Measurements from ENCODE around the gene ZDHHC14. TPM values are rescaled to one million over a fixed set of nuclear protein-coding genes. Genes with fewer than 3 reads are reported as not detected.

Gene ZDHHC14
- total RNA-seq, 3 donors from 2014 or later, result 5.6 to 6.0 (median 5.7) TPM

DNA sequence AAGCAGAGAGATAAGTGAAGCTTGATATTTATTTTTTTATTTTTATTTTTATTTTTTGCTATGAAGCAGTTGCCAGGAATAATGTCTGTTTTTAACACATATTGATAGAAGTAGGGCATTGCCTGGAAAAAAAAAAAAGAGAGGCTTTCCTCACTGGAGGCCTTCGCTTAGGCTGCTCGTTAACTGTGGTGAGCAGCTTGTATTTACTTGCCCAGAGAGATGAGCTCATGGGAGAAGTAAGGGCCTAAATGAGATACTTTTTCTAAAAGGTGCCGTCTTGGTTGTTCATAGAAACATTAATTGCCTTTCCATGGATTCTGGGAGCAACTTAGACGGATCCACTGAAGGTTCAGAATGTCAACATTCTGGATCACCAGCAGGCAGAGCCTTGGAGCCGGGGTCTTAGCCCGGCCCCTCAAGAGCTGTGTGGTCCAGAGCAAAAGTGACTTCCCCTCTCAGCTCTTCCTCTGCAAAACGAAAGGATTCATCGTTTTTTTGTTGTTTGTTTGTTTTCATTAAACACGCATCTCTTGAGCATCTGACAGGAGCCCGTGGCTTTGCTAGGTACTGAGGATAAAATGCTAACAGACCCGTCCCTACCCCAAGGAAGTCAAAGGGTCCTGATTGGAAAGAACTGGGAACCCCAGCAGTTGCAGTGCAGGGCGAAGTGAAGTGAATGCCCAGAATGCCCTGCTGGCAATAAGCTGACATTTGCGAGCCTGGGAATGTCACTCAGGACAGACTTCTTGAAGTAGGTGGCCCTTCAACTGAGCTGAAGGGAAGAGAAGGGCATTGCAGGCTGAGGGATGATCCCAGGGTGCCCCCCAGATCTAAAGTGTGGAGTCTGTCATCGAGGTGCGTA lies 138.5 kb downstream of the ZDHHC14 start:
- no peaks in the 10 kb centered on the region for H3K36me3 Mint-ChIP-seq (ENCODE audit: insufficient read depth)
- H3K4me1 Mint-ChIP-seq (ENCODE audit: low read depth), result no peaks in the 10 kb centered on the region
- no peaks in the 10 kb centered on the region for H3K9me3 Mint-ChIP-seq
- DNase-seq (no peak), ATAC-seq (no peak)
- no peak overlapping the region for H3K4me3 Mint-ChIP-seq
- H3K27me3 Mint-ChIP-seq (ENCODE audit: low read depth), result no peaks in the 10 kb centered on the region

- no peak for DNase-seq
- ATAC-seq, result no peak
- Mint-ChIP-seq H3K36me3 (ENCODE audit: insufficient read depth) (no peaks in the 10 kb centered on the region), H3K4me1 (ENCODE audit: low read depth) (no peaks in the 10 kb centered on the region), H3K4me3 (no peak overlapping the region), H3K27me3 (ENCODE audit: low read depth) (no peaks in the 10 kb centered on the region), H3K9me3 (no peaks in the 10 kb centered on the region)
These were observed 139.1 kb downstream of the ZDHHC14 start for GRCh38 chr6:157520117-157520406.

DNA sequence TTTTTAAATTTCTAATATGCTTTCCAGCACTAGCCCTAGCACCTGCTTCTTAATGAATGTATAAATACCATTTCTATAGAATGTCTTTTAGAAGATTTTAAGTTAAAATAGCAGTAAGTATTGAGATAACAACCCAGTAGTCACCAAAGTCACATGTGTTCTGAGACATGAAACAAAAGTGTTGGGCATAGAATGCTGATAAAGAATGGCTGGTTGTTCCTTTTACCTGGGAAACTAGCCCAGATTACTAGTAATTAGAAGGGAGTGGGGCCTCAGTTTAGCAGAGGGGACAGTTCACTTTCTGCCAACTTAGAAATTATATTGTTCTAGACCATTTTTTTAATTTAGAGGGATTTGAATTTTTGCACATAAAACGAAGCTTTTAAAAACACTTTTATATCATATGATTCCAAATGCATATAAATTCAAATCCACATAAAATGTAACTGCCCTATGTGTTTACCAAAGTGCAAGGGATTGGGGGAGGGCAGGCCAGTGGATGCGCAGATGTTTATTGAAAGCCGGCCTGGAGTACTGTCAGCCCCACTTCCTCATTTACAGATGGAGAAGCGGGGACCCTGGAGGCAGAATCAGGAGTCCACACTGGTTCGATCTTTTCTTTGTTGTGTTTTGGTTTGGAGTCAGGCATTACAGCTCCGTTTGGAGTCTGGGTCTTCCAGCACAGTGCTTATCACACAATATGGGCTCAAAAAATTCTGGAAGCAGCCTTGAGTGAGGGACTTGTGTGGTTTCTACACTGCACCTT lies 139.8 kb downstream of the ZDHHC14 start:
- H3K9me3 Mint-ChIP-seq, result no peaks in the 10 kb centered on the region
- H3K4me3 Mint-ChIP-seq, result no peak overlapping the region
- ATAC-seq (no peak), DNase-seq (no peak)
- H3K4me1 Mint-ChIP-seq (ENCODE audit: low read depth), result no peaks in the 10 kb centered on the region
- no peaks in the 10 kb centered on the region for H3K27me3 Mint-ChIP-seq (ENCODE audit: low read depth)
- no peaks in the 10 kb centered on the region for H3K36me3 Mint-ChIP-seq (ENCODE audit: insufficient read depth)

DNA sequence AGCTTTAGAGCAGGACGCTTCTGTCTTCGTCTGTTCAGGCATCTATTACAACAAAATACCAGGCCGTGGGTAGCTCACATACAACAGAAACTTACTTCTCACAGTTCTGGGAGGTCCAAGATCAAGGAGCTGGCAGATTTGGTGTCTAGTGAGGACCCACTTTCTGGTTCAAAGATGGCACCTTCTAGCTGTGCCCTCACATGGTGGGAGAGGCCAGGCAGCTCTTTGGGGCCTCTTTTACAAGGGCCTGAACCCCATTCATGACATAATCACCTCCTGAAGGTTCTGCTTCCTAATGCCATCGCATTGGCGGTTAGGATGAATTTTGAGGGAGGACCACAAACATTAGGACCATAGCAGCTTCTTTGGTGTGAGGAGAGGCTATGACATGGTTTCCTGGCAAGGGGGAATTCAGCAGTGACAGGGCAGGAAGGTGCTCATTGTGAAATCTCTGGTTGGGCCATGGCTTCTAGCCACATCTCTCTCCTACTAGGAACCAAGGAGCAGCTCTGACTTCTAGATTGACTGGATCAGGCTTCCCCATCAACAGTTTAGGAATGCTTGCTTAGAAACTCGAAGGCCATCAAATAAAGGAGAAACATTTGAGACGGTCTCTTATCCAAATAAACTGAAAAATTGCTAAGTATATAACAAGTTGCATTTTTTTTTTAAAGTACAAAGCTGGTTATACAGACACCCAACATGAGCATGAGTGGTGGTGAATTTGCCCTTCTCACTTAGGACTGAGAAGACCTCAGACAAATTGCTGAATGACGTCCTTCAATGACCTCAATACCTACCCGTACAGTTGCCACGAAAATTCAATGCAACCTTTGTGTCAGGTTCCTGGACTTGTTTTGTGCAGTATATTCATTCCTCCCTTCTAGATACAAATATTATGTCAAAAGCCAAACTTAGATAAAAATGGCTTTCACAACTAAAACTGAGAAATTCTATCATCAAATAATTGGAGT lies 140.7 kb downstream of the ZDHHC14 start:
- no peak overlapping the region for H3K4me3 Mint-ChIP-seq
- ATAC-seq (no peak), DNase-seq (no peak)
- no peaks in the 10 kb centered on the region for H3K9me3 Mint-ChIP-seq
- H3K27me3 Mint-ChIP-seq (ENCODE audit: low read depth), result no peaks in the 10 kb centered on the region
- H3K36me3 Mint-ChIP-seq (ENCODE audit: insufficient read depth), result no peaks in the 10 kb centered on the region
- peaks cover 3% of the 10 kb centered on the region for H3K4me1 Mint-ChIP-seq (ENCODE audit: low read depth)

DNA sequence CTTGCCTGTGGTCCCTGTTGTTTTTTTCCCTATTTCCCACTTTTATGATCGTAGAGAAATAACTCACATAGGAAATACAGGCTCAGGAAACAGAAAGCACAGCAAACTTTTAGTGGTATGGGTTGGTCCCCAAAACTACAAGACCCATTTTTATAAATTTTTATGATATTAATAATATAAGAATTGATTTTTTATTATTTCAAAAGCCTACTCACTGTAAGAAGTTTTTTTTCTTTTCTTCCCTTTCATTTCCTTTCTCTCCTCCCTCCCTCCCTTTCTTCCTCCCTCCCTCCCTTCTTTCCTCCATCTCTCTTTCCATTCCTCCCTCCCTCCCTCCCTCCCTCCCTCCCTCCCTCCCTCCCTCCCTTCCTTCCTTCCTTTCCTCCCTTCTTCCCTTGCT lies 141.5 kb downstream of the ZDHHC14 start:
- H3K9me3 Mint-ChIP-seq, result no peaks in the 10 kb centered on the region
- no peaks in the 10 kb centered on the region for H3K27me3 Mint-ChIP-seq (ENCODE audit: low read depth)
- no peaks in the 10 kb centered on the region for H3K36me3 Mint-ChIP-seq (ENCODE audit: insufficient read depth)
- ATAC-seq (no peak), DNase-seq (no peak)
- no peak overlapping the region for H3K4me3 Mint-ChIP-seq
- peaks cover 9% of the 10 kb centered on the region for H3K4me1 Mint-ChIP-seq (ENCODE audit: low read depth)

DNA sequence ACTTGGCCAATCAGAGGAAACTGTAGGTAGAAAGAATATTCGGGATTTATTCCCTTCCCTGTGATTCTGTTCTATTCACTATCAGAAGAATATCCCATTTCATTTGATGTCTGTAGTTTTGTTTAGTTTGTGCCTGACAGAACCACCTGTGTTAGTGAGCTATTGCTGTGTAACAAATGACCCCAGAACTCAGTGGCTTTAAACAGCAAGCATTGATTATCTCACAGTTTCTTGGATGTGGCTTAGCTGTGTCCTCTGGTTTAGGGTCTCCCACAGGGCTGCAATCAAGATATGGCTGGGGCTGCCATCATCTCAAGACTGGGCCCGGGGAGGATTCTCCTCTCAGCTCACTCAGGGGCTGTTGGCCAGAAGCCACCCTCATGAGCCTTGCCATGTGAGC lies 143.7 kb downstream of the ZDHHC14 start:
- H3K4me1 Mint-ChIP-seq (ENCODE audit: low read depth), result peaks cover 17% of the 10 kb centered on the region
- DNase-seq (no peak), ATAC-seq (no peak)
- H3K9me3 Mint-ChIP-seq, result no peaks in the 10 kb centered on the region
- no peaks in the 10 kb centered on the region for H3K36me3 Mint-ChIP-seq (ENCODE audit: insufficient read depth)
- H3K4me3 Mint-ChIP-seq, result no peak overlapping the region
- no peaks in the 10 kb centered on the region for H3K27me3 Mint-ChIP-seq (ENCODE audit: low read depth)

DNA sequence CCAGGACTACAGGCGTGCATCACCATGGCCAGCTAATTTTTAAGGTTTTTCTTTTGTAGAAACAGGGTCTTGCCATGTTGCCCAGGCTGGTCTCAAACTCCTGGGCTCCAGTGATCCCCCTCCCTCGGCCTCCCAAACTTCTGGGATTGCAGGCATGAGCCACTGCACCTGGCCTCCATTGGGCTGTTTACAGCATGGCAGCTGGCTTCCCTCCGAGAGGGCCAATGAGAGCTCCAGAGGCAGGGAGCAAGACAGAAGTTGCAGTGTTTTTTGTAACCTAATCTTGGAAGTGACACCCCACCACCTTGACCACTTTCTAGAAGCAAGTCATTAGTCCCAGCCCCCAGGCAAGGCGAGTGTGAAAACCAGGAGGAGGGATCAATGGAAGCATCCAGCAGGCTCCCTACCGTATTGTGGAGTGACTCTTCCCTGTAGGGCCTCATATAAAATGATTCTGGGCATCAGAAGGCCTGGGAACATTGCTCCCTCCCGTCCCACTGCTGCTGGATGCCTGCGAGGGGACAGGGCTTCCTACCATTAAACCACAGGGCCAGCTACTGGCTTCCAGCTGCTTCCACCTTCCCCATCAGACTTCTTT lies 144.4 kb downstream of the ZDHHC14 start:
- no peaks in the 10 kb centered on the region for H3K36me3 Mint-ChIP-seq (ENCODE audit: insufficient read depth)
- ATAC-seq (no peak), DNase-seq (no peak)
- H3K4me1 Mint-ChIP-seq (ENCODE audit: low read depth), result peaks cover 17% of the 10 kb centered on the region
- H3K4me3 Mint-ChIP-seq, result no peak overlapping the region
- H3K27me3 Mint-ChIP-seq (ENCODE audit: low read depth), result no peaks in the 10 kb centered on the region
- H3K9me3 Mint-ChIP-seq, result no peaks in the 10 kb centered on the region

- Mint-ChIP-seq H3K36me3 (ENCODE audit: insufficient read depth) (no peaks in the 10 kb centered on the region), H3K9me3 (no peaks in the 10 kb centered on the region), H3K27me3 (ENCODE audit: low read depth) (no peaks in the 10 kb centered on the region), H3K4me1 (ENCODE audit: low read depth) (peaks cover 17% of the 10 kb centered on the region), H3K4me3 (no peak overlapping the region)
- ATAC-seq (no peak), DNase-seq (no peak)
These were observed 145.0 kb downstream of the ZDHHC14 start for GRCh38 chr6:157525918-157526425.

- ATAC-seq (peak; percentile 41 to 62), DNase-seq (no peak)
- Mint-ChIP-seq H3K4me3 (no peak overlapping the region), H3K9me3 (no peaks in the 10 kb centered on the region), H3K27me3 (ENCODE audit: low read depth) (no peaks in the 10 kb centered on the region), H3K36me3 (ENCODE audit: insufficient read depth) (no peaks in the 10 kb centered on the region), H3K4me1 (ENCODE audit: low read depth) (peaks cover 17% of the 10 kb centered on the region)
These were observed 146.5 kb downstream of the ZDHHC14 start for GRCh38 chr6:157527471-157527907.

DNA sequence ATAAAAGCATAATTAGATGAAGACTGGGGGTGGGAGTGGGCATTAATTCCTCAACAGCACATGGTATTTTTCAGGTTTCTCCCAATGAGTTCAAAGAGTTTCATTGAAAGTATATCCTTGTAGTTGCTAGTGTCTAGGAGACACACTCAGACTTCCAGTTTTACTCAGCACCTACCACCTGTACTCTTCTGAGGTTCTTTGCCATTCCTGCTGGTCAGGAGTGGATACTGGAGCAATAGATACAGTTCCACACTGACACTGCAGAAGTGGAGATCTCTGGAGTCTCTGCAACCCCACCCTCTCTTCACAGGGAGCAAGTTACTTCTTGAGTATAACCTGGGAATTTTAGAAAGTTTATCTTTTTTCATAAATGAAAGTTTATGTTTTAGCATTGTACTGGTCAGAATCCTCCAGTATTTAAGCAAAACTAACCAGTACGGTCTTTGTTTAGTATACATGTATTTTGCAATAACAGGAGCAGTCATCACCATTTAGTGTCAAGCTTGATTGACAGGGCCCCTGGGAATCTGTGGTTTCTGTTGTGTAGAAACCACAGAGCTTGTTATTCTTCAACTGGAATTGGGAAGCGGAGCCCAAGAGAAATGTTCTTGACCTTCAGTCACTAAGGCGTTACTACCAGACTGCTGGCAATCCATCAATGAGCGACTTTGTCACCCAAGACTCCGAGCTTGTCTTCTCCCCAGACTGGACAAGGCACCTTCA lies 148.1 kb downstream of the ZDHHC14 start:
- ATAC-seq (no peak), DNase-seq (no peak)
- H3K27me3 Mint-ChIP-seq (ENCODE audit: low read depth), result no peaks in the 10 kb centered on the region
- no peak overlapping the region for H3K4me3 Mint-ChIP-seq
- no peaks in the 10 kb centered on the region for H3K9me3 Mint-ChIP-seq
- no peaks in the 10 kb centered on the region for H3K36me3 Mint-ChIP-seq (ENCODE audit: insufficient read depth)
- H3K4me1 Mint-ChIP-seq (ENCODE audit: low read depth), result peaks cover 17% of the 10 kb centered on the region

GRCh38 chr6:157529654-157530039 lies 148.7 kb downstream of the ZDHHC14 start:
- no peak overlapping the region for H3K4me3 Mint-ChIP-seq
- peaks cover 17% of the 10 kb centered on the region for H3K4me1 Mint-ChIP-seq (ENCODE audit: low read depth)
- no peaks in the 10 kb centered on the region for H3K27me3 Mint-ChIP-seq (ENCODE audit: low read depth)
- DNase-seq (no peak), ATAC-seq (no peak)
- no peaks in the 10 kb centered on the region for H3K36me3 Mint-ChIP-seq (ENCODE audit: insufficient read depth)
- H3K9me3 Mint-ChIP-seq, result no peaks in the 10 kb centered on the region

DNA sequence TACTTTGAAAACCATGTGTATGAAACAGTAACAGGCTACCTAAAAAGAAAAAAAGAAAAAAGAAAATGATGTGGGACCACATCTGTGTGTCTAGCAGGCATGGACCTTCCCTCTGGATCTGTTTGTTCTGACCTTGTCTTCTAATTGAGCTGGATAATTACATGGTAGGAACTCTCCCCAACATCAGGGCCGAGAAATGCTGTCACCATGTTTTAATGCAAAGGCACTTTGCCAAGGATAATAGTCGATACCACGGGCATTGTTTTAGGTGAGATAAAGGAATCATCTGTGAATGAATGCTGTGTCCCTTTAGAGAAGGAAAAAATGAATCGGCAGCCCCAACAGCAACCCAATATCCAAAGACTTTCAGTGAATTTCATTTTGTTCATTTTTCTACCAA lies 149.1 kb downstream of the ZDHHC14 start:
- H3K4me1 Mint-ChIP-seq (ENCODE audit: low read depth), result peaks cover 21% of the 10 kb centered on the region
- no peaks in the 10 kb centered on the region for H3K27me3 Mint-ChIP-seq (ENCODE audit: low read depth)
- H3K36me3 Mint-ChIP-seq (ENCODE audit: insufficient read depth), result no peaks in the 10 kb centered on the region
- DNase-seq (no peak), ATAC-seq (no peak)
- H3K9me3 Mint-ChIP-seq, result no peaks in the 10 kb centered on the region
- no peak overlapping the region for H3K4me3 Mint-ChIP-seq

- H3K27me3 Mint-ChIP-seq (ENCODE audit: low read depth), result no peaks in the 10 kb centered on the region
- no peaks in the 10 kb centered on the region for H3K9me3 Mint-ChIP-seq
- no peak overlapping the region for H3K4me3 Mint-ChIP-seq
- no peaks in the 10 kb centered on the region for H3K36me3 Mint-ChIP-seq (ENCODE audit: insufficient read depth)
- DNase-seq, result no peak
- peaks cover 27% of the 10 kb centered on the region for H3K4me1 Mint-ChIP-seq (ENCODE audit: low read depth)
- no peak for ATAC-seq
These were observed 149.8 kb downstream of the ZDHHC14 start for GRCh38 chr6:157530724-157531168.

Measured in activated T-cell treated with anti-CD3 and anti-CD28 coated beads, Interleukin-2, amount 50 U/mL, for 4 hours (primary cell).